ENCODE results near the gene NOTCH1. TPM values are rescaled to one million over a fixed set of nuclear protein-coding genes. Genes with fewer than 3 reads are reported as not detected.

NOTCH1 gene
- total and polyA plus RNA-seq, 2 of the 13 experiments (the other 11 are each of a cell fraction or from before 2014, with no cell fraction given) = 0.09 to 0.35 TPM

DNA sequence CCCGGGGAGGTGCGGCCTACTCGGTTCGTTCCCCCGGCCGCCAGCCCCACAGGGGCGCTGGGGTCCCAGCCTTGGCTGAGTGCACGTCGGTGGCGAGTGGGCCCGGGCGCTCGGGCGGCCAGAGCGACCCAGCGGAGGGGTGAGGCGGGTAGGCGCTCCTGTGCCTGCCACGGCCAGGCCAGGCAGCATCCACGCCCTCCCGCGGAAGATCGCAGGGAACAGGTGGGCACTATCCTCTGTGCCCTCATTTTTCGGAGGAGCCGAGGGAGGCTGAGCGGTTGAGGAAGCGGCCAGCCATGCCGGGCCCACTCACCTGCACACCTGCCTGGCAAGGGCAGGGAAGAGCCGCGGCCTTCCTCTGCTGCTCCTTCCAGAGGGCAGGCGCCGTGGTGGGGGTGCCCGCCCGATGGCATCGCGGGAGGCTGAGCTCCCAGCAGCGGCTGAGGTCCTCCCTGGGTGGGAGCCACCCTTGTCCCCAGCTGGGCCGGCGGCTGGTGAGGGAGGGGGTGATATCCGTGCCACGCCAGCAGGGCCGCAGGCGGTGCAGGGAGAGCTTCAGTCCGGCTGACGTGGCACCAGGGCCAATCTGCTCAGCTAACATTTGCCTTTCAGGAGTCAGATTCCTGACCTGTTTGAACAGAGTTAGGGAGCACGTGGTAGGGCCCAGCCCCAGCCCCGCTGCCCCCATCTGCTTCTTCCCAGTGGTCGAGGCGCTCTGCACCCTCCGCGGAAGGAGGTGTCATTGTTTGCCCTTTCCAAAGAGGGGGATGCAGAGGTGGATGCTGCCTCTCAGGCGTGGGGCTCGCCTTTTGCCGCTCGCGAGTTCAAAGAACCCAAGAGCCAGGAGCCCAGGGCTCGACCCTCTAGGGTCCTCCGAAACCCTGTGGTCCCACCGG, 61.4 kb downstream of the NOTCH1 start (continued):
- TF ChIP-seq, protein P1, sequence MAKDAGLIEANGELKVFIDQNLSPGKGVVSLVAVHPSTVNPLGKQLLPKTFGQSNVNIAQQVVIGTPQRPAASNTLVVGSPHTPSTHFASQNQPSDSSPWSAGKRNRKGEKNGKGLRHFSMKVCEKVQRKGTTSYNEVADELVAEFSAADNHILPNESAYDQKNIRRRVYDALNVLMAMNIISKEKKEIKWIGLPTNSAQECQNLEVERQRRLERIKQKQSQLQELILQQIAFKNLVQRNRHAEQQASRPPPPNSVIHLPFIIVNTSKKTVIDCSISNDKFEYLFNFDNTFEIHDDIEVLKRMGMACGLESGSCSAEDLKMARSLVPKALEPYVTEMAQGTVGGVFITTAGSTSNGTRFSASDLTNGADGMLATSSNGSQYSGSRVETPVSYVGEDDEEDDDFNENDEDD (CRISPR knock-in tag; IDR thresholded peaks at IDR 0.05; ENCODE audit: borderline replicate concordance) = peak; percentile 61; the same call in 1 of the 2 replicates
- TF ChIP-seq KDM3A (CRISPR knock-in tag; IDR thresholded peaks at IDR 0.05; ENCODE audit: low read depth) = peak; percentile 44; the same call in 1 of the 2 replicates
- TF ChIP-seq CC2D1A (CRISPR knock-in tag; IDR thresholded peaks at IDR 0.05) = no peak
- 0 out of 2 replicates have a peak, but pooled peaks have one; percentile 11 for TF ChIP-seq ZNF160 (CRISPR knock-in tag; IDR thresholded peaks at IDR 0.05)
- TF ChIP-seq, protein P2, sequence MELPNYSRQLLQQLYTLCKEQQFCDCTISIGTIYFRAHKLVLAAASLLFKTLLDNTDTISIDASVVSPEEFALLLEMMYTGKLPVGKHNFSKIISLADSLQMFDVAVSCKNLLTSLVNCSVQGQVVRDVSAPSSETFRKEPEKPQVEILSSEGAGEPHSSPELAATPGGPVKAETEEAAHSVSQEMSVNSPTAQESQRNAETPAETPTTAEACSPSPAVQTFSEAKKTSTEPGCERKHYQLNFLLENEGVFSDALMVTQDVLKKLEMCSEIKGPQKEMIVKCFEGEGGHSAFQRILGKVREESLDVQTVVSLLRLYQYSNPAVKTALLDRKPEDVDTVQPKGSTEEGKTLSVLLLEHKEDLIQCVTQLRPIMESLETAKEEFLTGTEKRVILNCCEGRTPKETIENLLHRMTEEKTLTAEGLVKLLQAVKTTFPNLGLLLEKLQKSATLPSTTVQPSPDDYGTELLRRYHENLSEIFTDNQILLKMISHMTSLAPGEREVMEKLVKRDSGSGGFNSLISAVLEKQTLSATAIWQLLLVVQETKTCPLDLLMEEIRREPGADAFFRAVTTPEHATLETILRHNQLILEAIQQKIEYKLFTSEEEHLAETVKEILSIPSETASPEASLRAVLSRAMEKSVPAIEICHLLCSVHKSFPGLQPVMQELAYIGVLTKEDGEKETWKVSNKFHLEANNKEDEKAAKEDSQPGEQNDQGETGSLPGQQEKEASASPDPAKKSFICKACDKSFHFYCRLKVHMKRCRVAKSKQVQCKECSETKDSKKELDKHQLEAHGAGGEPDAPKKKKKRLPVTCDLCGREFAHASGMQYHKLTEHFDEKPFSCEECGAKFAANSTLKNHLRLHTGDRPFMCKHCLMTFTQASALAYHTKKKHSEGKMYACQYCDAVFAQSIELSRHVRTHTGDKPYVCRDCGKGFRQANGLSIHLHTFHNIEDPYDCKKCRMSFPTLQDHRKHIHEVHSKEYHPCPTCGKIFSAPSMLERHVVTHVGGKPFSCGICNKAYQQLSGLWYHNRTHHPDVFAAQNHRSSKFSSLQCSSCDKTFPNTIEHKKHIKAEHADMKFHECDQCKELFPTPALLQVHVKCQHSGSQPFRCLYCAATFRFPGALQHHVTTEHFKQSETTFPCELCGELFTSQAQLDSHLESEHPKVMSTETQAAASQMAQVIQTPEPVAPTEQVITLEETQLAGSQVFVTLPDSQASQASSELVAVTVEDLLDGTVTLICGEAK (IDR thresholded peaks at IDR 0.05) = no peak
- TF ChIP-seq, protein P2 (CRISPR knock-in tag; IDR thresholded peaks at IDR 0.05) = no peak
- TF ChIP-seq NCOA2 (CRISPR knock-in tag; IDR thresholded peaks at IDR 0.05) = peak; percentile 2; the same call in 1 of the 2 replicates
- TF ChIP-seq HMG20B (CRISPR knock-in tag; conservative IDR thresholded peaks at IDR 0.05) = no peak
- TF ChIP-seq, protein P3, sequence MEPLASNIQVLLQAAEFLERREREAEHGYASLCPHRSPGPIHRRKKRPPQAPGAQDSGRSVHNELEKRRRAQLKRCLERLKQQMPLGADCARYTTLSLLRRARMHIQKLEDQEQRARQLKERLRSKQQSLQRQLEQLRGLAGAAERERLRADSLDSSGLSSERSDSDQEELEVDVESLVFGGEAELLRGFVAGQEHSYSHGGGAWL (CRISPR knock-in tag; IDR thresholded peaks at IDR 0.05) = 0 out of 2 replicates have a peak, but pooled peaks have one; percentile 49
- TF ChIP-seq, protein P4, sequence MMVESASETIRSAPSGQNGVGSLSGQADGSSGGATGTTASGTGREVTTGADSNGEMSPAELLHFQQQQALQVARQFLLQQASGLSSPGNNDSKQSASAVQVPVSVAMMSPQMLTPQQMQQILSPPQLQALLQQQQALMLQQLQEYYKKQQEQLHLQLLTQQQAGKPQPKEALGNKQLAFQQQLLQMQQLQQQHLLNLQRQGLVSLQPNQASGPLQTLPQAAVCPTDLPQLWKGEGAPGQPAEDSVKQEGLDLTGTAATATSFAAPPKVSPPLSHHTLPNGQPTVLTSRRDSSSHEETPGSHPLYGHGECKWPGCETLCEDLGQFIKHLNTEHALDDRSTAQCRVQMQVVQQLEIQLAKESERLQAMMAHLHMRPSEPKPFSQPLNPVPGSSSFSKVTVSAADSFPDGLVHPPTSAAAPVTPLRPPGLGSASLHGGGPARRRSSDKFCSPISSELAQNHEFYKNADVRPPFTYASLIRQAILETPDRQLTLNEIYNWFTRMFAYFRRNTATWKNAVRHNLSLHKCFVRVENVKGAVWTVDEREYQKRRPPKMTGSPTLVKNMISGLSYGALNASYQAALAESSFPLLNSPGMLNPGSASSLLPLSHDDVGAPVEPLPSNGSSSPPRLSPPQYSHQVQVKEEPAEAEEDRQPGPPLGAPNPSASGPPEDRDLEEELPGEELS (CRISPR knock-in tag; IDR thresholded peaks at IDR 0.05) = 0 out of 2 replicates have a peak, but pooled peaks have one; percentile 23
- TF ChIP-seq KLF16 (CRISPR knock-in tag; IDR thresholded peaks at IDR 0.05) = 0 out of 4 replicates have a peak, but pooled peaks of 1 of the 2 experiments have one; percentile 3
- no peak for TF ChIP-seq RFX1 (IDR thresholded peaks at IDR 0.05)
- no peak for TF ChIP-seq TOPORS (CRISPR knock-in tag; IDR thresholded peaks at IDR 0.05)
- TF ChIP-seq, protein P5, sequence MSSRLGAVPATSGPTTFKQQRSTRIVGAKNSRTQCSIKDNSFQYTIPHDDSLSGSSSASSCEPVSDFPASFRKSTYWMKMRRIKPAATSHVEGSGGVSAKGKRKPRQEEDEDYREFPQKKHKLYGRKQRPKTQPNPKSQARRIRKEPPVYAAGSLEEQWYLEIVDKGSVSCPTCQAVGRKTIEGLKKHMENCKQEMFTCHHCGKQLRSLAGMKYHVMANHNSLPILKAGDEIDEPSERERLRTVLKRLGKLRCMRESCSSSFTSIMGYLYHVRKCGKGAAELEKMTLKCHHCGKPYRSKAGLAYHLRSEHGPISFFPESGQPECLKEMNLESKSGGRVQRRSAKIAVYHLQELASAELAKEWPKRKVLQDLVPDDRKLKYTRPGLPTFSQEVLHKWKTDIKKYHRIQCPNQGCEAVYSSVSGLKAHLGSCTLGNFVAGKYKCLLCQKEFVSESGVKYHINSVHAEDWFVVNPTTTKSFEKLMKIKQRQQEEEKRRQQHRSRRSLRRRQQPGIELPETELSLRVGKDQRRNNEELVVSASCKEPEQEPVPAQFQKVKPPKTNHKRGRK (CRISPR knock-in tag; IDR thresholded peaks at IDR 0.05) = no peak
